Activated CD8-positive, alpha-beta memory T cell treated with anti-CD3 and anti-CD28 coated beads for 24 hours (primary cell): Measurements from ENCODE around the gene SRRM5.
A peak's percentile ranks its signal among the peaks of the same experiment; 100 is the strongest.
"Not testable (repeated sequence)": the region's sequence is repeated elsewhere in the genome, so short reads cannot be mapped to it uniquely, and the experiment has no call there.

Experiments used
- DNase-seq: peaks from one replicate; pipeline ENCODE4 v3.0.0-alpha.2; 2020

SRRM5 gene

GRCh38 chr19:43640424-43640757 is 28.5 kb downstream of the SRRM5 start:
- no peak for DNase-seq

DNA sequence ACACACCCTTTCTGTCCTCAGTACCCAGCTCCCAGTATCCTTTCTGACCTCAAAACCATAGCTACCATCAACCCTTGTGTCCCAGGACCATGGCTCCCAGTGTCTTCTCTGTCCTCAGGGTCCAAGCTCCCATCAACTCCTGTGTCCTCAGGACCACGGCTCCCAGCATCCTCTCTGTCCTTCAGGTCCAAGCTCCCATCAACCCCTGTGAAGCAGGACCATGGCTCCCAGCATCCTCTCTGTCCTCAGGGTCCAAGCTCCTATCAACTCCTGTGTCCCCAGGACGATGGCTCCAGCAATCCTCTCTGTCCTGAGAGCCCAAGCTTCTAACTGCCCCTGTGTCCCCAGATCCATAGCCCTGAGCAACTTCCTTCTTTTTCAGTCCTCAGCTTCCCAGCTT is 29.4 kb downstream of the SRRM5 start:
- DNase-seq, result no peak

- no peak for DNase-seq
These were observed 30.6 kb downstream of the SRRM5 start for GRCh38 chr19:43642531-43642930.

GRCh38 chr19:43643326-43643725 is 31.4 kb downstream of the SRRM5 start:
- DNase-seq, result no peak

- no peak for DNase-seq
These were observed 32.3 kb downstream of the SRRM5 start for GRCh38 chr19:43644181-43644580.

DNA sequence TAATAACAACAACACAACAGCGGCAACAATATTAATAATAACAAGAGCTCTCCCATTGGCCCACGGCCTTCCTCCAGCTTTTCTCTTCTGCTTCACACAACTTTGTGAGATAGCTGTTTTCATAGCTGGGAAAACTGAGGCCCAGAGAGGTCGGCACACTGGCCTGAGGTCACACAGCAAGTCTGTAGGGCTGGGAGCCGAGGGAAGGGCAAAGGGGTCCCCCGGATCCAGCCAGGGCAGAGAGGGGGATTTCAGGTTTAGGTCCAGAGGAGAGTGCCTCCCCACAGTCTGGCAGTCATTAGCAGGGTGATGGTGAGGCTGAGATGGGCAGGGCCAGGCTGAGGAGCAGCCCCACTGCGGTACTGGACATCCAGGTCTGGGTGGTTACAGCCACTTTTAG is 36.7 kb downstream of the SRRM5 start:
- DNase-seq, result no peak

- DNase-seq, result no peak
These were observed 37.6 kb downstream of the SRRM5 start for GRCh38 chr19:43649514-43649913.

GRCh38 chr19:43650276-43650675 is 38.4 kb downstream of the SRRM5 start:
- DNase-seq, result not testable (repeated sequence)

- DNase-seq, result peak; percentile 70
These were observed 40.1 kb downstream of the SRRM5 start for GRCh38 chr19:43651758-43652545.

DNA sequence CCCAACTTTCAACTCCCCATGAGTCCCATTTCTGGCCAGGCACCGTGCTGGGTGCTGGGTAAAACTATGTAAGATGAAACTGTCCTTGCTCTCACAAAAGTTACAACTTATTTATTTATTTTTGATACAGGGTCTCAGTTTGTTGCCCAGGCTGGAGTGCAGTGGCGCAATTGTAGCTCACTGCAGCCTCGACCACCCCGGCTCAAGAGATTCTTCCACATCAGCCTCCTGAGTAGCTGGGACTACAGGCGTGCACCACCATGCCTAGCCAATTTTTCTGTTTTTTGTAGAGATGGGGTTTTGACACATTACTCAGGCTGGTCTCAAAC is 40.6 kb downstream of the SRRM5 start:
- DNase-seq, result no peak

GRCh38 chr19:43656436-43656835 is 44.5 kb downstream of the SRRM5 start:
- no peak for DNase-seq

DNA sequence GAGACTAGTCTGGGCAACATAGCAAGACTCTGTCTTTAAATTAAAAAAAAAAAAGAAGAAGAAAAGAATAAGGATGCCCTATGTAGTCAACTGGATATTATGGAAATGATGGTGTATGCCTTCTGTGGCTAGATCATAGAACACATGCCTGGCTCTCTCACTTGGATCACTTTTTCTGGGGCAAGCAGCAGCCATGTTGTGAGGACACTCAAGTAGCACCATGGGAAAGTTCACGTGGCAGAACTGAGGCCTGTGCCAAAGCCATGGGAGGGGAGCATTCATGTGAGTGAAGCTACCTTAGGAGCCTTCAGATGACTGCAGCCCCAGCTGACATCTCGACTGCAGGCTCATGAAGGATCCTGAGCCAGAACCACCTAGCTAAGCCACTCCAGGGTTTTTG is 46.1 kb downstream of the SRRM5 start:
- DNase-seq, result no peak

DNA sequence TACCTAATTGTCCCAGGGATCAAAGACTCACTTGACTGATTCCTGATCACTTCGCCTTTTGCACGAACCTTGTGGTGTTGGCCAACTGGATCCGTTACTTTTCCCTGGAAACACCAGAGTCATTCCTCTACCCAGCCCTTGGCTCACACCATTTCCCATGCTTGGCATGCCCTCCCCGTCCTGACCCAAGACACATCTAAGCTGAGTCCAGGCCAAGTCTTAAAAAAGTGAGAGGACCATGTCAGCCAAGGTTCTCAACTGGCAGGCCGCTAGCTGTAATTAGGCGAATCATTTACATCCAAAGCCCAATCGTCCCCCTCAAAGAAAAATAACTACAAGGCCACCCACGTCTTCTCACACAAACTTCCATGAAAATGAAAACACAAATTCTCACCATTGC is 46.6 kb downstream of the SRRM5 start:
- DNase-seq, result no peak

- DNase-seq, result no peak
These were observed 48.5 kb downstream of the SRRM5 start for GRCh38 chr19:43660301-43660970.

DNA sequence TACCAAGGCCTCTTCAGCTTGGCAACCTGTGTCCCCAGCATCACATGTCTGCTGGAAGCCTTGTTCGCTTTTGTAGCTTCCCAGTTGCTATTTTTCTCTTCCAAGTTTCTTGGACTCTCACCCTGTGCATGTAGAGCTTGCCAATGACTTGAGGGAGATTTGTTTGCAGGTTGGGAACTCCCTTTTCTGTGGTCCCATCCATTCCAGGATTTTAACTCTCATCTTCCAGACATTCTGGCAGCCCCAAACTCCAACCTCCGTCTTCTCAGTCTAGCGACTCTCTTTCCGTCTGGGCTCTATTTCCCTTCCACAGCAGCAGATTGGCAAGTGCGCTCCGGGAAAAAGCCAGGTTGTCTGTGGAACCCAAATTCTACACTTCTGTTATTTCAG is 49.1 kb downstream of the SRRM5 start:
- DNase-seq, result no peak

DNA sequence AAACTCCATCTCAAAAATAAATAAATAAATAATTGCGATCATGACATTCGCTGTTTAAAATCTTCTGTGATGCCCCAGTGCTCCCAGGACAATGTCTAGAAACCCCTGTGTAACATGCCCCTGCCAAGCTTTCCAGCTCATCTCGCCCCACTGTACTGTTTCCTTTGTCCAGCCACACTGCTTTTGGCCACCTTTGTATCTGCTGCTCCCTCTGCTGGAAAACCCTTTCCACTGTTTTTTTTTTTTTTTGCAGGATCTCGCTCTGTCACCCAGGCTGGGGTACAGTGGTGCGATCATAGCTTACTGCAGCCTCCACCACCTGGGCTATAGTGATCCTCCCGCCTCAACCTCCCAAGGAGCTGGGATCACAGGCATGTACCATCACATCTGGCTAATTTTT is 50.6 kb downstream of the SRRM5 start:
- DNase-seq, result no peak

GRCh38 chr19:43664018-43664417 is 52.1 kb downstream of the SRRM5 start:
- DNase-seq, result no peak
